ENCODE results near the gene RCAN1.

RCAN1 gene

DNA sequence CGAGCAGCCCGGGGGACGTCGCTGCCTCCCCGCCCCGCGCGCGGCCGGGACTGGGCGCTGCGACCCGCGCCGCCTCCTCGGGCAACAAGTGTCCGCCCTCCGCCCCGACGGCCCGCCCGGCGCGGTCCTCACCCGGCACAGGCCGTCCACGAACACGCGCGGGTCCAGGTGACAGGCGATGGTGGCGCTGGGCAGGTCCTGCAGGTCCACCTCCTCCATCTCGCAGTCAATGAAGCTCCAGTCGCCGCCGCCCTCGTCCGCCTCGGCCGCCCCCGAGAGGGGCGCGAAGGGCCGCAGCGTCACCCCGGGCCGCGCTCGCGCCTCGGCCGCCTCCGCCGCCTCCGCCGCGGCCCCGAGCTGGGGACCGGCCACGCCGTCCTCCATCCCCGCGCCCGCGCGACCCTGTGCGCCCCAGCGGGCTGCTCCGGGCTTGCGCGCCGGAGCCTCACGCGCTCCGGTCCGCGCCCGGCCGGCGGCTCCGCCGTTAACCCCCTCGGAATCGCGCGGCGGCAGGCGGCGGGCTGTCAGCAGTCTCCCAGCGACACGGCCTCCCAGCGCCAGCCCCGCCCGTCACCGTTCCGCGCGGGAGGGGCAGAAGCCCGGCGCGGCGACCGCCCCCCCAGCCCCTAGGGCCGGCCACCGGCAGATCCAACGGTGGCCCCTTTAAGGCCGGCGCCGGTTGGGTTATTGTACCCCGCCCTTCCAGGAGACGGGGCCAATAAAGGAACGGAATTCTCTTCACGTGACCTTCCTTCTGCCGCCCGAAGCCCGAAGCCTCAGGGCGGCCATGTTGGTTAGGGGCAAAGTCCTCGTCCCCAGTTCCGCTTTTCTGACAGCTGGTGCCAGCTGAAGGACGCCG is at the start of gene RCAN1:
TSS of gene RCAN1 (minus strand) at position 486 of the 859 bp plus-strand sequence. CDS start at position 384, 102 bp downstream.
- peak; percentile 91 for DNase-seq (ENCODE audit: low spot score)

DNA sequence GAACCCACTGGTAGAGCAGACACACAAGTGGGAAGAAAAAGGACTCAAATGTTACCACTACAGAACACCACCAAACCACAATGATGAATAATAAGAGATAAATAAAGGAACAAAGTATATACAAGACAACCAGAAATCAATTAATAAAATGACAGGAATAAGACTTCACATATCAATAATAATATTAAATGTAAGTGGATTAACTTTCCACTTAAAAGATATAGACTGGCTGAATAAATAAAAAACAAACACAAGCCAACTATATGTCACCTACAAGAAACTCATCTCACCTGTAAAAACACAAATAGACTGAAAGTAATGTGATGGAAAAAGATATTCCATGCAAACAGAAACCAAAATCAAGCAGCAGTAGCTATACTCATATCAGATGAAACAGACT is 46.9 kb upstream of the RCAN1 start:
- DNase-seq (ENCODE audit: low spot score) = no peak

DNA sequence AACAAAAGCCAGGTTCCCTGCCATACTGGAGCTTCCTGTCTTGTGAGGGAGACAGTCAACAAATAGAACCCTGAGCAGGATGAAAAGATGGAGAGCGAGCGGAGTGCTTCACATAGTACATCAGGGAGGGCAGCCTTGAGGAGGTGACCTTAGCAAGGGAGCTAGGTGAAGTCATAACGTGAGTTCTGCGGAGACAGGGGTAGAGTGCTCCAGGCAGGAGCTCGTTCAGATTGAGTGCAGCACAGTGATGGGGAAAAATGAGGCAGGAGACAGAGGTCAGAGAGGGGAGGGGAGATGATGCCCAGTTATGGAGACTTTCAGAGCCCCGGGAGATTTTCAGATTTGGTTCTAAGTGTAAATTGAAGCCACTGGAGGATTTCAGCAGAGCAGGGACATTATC is 38.6 kb upstream of the RCAN1 start:
- no peak for DNase-seq (ENCODE audit: low spot score)

DNA sequence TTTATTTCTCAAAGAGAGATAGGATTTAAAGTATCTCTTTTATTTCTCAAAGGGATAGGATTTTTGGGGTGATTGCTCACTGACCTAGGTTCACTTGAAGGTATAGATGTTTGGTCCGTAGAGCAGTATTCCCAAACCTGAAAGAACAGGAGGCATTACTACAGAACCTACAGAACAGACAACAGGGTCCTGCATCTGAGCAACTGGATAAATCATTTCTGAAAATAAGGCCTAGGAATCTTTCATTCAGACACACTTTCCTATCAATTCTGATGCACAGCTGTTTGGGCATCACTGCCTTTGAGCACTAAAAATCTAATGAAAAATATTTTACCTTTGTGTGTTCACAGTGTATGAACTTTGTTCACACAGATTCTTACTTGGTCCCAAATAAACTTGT is 36.7 kb upstream of the RCAN1 start:
- no peak for DNase-seq (ENCODE audit: low spot score)

DNA sequence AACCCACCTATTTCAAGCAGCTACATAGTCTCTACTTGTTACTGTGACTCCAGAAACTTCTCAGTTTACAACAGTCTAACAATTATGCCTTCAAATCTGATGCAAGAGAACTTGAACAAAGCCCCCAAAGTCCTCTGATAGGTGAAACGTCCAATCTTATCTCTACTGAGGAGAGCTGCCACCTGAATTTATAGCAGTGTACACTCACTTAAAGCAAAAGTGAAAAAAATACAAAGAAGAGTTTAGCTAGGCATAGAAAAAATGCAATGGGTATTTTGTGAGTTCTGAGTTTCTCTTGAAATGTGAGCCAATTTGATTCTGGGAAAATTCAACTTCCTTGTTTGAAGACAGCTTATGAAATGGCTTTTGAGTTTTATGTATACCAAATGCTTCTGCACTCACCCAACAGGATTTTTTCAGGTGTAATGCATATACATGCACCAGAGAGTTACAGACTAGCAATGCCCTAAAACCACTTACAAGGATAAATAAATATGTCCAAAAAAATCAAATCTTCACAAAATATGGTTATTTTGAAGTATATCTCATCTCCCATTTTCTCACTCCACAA is 36.0 kb upstream of the RCAN1 start:
- DNase-seq (ENCODE audit: low spot score) = no peak

DNA sequence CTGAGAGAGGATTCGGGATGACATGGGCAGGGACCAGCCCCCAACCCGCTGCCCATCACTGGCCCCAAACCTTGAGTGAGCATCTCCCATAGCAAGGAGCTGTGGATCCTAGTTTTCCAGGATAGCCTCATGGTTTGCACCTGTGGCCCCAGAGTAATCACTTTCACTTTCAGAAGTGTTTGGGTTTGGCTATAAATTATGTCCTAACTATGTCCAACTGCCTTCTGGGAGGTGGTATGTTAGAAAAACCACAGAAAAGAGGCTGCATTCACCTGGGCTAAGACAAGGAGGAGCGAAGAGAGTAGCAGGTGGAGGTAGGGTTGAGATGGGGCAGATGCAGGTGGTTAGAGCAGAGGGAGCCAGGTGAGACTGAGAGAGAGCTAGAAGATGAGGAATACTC is 34.5 kb upstream of the RCAN1 start:
- no peak for DNase-seq (ENCODE audit: low spot score)

DNA sequence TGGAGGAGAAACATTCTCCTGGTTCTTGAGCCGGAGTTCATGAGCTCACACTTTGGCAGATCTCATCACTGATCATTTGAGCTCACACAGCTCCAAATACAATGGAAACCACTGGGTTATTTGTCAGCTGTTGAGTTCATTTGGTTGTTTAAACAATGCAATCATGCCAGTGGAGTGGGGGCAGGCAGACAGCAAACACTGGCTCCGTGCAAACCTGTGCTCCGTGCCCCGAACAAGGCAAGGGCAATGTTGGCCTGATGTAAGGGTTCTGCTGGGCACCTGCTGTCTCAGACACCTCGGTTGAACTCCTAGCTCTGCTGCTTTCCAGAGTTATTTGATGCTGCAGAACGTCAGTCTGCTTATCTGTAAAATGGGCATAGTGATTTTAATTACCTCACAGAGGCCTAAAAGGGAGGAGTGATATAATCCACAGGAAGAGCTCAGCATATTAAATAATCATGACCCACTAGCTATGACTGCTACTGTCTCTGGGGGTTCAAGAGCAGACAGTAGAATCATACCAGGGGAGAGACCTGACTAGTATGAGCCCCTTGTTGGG is 33.9 kb upstream of the RCAN1 start:
- DNase-seq (ENCODE audit: low spot score) = no peak

DNA sequence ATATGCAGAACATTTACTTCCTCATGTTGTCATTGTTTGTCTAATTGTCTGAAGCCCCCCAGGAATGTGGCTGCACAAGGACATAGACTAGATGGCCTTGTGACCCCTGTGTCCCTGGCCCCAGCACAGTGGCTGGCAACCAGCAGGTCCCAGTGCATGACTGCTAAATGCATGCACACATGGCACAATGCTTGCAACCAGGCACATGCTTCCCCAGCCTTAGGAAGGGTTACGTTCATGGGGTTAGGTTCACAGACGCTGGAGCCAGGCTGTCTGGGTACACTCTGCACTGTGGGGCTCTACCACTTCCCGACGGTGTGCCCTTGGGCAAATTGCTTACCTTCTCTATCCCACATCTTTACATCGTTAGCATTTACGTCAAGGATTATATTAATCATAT is 32.6 kb upstream of the RCAN1 start:
- DNase-seq (ENCODE audit: low spot score) = no peak

DNA sequence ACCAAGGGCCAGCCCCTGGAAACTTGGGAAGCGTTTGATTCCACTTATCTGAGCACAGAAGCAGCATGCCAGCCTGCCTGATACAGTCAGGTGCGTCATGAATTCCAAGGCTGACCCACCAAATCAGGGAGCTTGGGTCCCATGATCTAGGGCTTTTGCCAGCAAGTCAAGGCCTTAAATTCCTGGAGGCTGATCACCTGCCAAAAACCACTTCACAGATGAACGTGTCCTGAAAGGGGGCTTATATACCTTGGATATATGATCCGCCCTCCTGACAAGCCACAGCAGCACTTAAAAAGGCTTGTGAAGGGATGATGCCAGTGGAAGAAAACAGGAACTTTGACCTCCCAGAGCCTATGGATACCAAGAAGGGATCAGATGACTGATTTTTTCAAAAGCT is 29.9 kb upstream of the RCAN1 start:
- no peak for DNase-seq (ENCODE audit: low spot score)

DNA sequence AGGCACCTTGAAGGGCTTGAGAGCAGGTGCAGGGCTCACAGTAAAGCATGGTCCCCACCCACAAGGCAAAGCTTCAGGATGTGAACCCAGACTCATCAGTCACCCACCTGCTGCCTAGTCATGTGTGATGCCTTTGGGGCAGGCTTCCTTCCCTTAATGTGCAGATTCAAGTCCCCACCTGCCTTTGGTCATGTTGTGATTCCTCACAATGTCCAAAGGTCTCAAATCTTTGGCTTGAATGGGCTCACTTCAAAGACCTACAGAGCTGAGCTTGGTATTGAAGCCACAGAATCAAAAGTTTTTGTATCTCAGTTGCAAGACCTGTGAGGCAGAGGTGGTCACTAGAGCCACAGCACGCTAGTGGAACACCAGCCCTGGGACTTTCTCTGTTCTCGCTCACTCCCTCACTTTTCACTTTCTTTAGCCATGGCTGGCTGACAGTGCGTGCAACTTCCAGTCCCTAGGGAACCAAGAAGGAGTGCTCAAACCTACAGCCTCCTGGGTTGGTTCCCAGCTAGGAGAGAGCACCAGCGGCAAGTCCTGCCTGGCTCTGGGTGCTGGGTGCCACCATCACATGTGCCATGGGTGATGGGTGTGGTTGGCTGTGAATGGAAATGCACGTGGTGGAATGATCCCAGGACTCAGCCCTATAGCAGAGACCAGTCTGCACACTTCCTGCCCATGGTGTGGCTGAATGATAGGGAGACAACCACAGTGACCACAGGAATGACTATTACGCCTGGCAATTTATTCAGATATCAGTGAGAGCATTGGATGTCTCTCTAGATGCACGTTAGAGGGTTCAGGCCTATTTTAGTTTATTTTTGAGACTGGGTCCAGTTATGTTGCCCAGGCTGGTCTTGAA is 27.5 kb upstream of the RCAN1 start:
- no peak for DNase-seq (ENCODE audit: low spot score)

DNA sequence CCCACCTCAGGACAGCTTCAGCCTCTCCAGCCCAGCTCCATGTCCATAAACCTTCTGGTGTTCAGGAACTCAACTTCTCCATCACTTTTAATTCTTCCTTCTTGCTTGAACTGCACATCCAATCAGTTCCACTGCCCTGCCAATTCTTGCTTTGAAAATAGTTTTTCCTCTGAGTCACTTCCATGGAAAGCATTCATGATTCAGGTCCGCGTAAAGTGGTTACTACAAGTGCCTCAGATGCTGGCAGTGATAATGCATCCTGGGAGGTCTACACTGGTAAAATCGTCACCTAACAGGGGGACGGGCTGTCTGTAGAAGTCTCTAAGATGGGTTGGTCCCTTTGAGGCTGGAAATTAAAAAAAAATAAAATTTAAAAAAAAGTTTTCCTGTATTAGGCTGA is 25.9 kb upstream of the RCAN1 start:
- DNase-seq (ENCODE audit: low spot score) = no peak

DNA sequence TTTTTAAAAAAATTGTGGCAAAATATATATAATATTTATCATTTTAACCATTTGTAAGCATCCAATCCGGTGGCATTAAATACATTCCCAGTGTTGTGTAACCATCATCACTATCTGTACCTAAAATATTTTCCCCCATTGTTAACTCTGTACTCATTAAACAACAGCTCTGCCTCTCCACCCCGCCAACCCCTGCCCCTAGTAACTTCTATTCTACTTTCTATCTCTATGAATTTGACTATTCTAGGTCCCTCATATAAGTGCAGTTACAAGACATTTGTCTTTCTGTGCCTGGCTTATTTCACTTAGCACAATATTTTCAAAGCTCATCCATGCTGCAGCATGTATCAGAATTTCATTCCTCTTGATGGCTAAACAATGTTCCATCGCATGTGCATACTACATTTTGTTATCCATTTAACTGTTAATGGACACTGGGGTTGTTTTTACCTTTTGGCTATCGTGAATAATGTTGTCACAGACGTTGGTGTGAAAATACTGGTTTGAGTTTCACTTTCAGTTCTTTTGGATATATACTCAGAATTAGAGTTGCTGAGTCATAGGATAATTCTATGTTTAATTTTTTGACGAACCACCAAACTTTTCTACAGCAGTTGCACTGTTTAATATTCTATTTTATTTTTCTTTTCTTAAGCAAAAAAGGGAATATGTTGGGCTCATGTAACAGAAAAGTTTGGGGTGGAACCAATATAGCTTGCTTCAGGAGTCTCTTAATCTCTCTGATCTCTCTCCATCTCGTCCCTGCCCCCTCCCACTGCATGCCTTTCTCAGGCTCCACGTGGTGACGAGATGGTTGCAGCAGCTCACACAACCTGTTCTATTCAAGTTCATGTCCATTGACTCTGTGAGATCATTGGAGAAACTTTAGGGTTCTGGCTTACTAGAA is 25.2 kb upstream of the RCAN1 start:
- peak; percentile 16 for DNase-seq (ENCODE audit: low spot score)

DNA sequence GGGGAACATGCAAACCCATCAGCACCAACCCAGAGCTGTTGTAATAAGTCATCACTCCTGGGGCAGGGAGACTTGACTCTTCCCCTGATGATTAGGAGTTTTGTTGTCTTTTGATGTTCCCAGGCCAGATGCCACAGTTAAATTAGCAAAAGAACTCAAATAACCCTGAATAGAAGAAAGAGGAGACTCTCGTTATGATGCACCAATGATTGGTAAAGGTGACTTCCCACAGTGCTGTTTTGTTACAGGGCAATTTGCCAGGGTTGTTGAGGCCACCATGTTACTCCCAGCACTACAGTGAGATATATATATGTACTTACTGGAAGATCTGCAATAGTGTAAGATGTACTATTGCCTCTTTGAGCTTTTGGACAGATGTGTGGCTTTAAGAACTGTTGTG is 24.3 kb upstream of the RCAN1 start:
- DNase-seq (ENCODE audit: low spot score) = no peak

DNA sequence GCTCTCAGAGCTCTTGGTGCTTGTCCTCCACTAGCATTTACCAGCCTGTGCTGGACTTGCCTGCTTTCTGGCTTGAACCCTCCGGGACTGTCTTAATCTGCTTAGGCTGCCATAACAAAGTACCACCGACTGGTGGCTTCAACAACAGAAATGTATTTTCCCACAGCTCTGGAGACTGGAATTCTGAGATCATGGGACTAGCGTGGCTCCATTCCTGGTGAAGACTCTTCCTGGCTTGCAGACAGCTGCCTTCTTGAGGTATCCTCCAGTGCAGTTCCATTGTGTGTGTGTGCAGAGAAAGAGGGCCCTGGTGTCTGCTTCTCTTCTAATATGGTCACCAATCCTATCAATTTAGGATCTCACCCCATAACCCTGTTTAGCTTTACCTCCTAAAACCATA is 22.0 kb upstream of the RCAN1 start:
- DNase-seq (ENCODE audit: low spot score) = no peak

DNA sequence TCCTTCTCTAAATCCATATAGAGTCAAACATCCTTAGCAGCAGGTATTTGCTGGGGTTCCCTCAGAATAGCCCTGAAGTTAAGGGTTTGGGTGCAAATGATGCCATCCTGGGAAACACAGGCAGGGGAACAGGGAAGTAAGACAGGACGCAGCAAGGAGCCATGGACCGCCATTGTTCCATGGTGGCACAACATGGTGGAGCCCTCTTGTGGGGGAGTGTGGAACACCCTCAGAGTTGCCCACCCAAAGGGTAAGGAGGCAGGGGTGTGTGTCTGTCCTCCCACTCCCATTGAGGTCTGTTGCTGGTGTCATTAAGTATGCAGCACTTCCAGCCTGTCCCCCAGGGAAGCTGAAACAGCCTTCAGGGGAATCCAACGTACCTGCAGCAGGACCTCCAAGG is 20.4 kb upstream of the RCAN1 start:
- no peak for DNase-seq (ENCODE audit: low spot score)

DNA sequence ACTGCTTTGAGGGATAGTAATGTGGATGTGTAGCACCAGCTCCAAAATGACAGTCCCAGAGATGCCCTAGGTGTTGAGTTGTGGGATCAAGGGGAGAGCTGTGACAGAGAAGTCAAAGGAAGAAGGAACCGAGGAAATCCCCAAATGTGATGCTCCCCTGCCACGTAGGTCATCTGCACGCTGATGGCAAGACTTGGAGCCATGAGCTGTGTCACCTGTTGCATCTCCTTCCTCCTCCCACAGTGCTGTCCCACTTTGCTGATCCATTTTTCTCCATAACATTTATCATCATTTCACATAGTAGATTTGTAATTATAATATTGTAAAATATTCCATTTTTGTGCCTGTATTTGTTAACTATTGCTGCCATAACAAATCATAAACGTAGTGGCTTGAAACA is 17.6 kb upstream of the RCAN1 start:
- DNase-seq (ENCODE audit: low spot score) = no peak

DNA sequence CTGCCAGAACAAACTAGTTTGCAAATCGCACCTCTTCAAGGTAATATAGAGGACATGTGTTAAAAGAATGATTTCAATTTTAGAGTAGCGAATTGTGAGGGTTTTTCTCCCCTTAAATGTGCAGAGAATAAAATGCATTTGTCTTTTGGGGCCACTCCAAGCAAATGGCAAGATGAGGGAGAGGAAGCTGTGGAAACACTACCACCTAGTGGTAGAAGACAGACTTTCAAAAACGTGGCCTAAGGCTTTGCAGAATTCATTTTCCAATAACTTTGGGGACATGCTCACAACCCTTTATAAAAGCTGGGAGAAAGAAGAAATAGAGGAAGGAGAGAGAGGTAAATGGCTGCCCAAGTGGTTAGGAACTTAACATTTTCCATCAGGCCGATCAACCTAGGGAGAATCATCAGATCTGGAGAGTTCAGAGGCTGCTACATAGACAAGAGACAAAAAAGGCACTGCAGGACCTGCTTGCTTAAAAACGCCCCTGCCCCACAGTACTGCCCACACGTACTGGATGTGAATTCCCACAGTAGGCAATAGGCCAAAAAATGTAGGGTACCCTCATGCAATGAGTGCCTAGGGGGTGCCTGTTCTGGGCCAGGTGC is 15.7 kb upstream of the RCAN1 start:
- peak; percentile 61 for DNase-seq (ENCODE audit: low spot score)

DNA sequence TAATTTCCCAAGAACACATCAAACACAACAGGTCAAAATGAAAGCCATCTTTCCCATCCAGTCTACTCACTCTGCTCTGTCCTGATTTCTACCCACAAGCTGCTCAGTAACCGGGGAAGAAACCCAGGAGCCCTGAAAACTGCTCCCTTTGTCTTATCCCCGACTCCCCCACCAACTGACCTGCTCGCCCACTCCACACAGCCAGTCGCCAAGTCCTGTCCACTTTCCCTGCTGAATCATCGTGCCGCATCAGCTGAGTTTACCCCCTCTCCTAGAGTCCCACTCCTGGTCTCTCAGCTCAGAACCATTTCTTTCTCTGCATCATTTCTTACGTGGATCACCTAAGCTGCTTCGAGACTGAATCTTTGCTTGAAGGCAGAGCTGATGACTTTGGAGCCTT is 11.2 kb upstream of the RCAN1 start:
- DNase-seq (ENCODE audit: low spot score) = no peak

DNA sequence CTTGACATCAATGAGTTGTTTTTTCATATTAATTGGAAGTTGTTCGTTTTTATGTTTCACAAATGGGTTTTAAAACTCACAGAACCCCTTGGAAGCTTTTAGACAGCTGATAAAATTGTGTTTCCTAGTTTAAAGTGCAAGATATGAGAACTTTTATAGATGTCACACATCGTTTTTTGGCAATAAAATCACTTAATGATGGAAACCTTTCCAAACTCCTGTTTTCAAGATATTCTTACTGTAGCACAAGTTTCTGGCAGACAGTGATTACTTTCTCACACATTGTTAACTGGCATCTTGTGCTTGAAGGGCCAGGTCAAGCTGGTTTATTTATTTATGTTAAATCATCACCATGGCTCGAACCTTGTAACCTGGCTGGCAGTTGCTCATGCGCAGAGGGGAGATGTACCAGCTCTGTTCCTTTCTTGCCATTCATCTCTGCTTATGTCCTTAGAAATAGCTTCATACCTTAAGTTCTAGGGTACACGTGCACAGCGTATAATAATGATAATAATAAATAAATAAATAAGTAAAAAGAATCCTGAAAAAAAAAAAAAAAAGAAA is 10.2 kb upstream of the RCAN1 start:
- DNase-seq (ENCODE audit: low spot score) = no peak

DNA sequence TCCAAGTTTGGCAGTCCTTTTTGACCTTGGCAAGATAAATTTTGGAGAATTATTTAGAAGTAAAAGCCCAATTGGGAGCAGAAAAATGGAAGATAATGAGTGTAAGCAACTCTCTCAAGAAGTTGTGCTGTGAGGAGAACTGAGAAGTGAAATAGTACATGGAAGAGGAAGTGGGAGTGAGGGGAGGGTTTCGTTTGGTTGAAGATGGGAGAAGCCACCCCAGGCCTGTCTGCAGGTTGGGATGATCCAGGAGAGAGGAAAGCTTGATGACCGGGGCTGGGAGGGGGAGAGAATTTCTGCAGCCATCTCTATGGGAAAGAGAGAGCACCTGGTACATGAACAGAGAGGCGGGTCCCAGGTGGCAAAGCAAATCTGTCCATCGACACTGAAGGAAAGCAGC is 8.6 kb upstream of the RCAN1 start:
- no peak for DNase-seq (ENCODE audit: low spot score)
